Measurements from ENCODE around the gene PRRC2C. TPM values are rescaled to one million over a fixed set of nuclear protein-coding genes. Genes with fewer than 3 reads are reported as not detected.

PRRC2C gene
- total and polyA plus RNA-seq, 9 donors, result 43.1 to 82.0 (median 67.2) TPM

GRCh38 chr1:171494076-171494475, 8.7 kb downstream of the PRRC2C start:
- H3K4me1 ChIP-seq (ENCODE audit: control insufficient read depth, insufficient read depth, low read length), result no peaks in the 10 kb centered on the region
- no peak overlapping the region for H3K27ac ChIP-seq (ENCODE audit: low read length)
- no peak for DNase-seq
- no CpG with 5 or more reads among the region's 3 CpGs for WGBS (ENCODE audit: insufficient coverage)
- no peaks in the 10 kb centered on the region for H3K27me3 ChIP-seq (ENCODE audit: control insufficient read depth, insufficient read depth, low read length)
- H3K4me3 ChIP-seq (ENCODE audit: low read length), result no peak overlapping the region
- peaks cover 4% of the 10 kb centered on the region for H3K36me3 ChIP-seq (ENCODE audit: control insufficient read depth, insufficient read depth, low read length)
- H3K9me3 ChIP-seq (replicated peaks; ENCODE audit: control insufficient read depth, low read depth, low read length), result no peaks in the 10 kb centered on the region

GRCh38 chr1:171495444-171495843, 10.1 kb downstream of the PRRC2C start:
- peaks cover 4% of the 10 kb centered on the region for H3K36me3 ChIP-seq (ENCODE audit: control insufficient read depth, insufficient read depth, low read length)
- H3K27ac ChIP-seq (ENCODE audit: low read length), result no peak overlapping the region
- H3K4me3 ChIP-seq (ENCODE audit: low read length), result no peak overlapping the region
- no peaks in the 10 kb centered on the region for H3K27me3 ChIP-seq (ENCODE audit: control insufficient read depth, insufficient read depth, low read length)
- DNase-seq, result no peak
- H3K4me1 ChIP-seq (ENCODE audit: control insufficient read depth, insufficient read depth, low read length), result no peaks in the 10 kb centered on the region
- no peaks in the 10 kb centered on the region for H3K9me3 ChIP-seq (replicated peaks; ENCODE audit: control insufficient read depth, low read depth, low read length)

DNA sequence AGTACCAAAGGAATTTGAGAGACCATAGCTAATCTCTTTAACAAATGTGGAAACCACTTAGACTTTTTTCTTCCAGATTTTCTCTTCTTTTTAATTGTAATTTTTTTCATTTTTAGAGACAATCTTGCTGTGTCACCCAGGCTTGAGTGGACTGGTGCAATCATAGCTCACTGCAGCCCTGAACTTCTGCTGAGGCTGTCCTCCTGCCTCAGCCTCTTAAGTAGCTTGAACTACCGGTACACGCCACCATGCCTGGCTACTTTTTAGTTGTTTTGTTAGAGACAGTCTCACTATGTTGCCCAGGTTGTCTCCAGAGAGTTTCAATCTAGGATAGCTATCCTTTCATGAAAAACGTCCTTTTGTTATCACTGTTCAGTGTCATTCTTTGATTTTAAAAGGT, 15.0 kb downstream of the PRRC2C start:
- H3K4me3 ChIP-seq (ENCODE audit: low read length), result no peak overlapping the region
- H3K4me1 ChIP-seq (ENCODE audit: control insufficient read depth, insufficient read depth, low read length), result no peaks in the 10 kb centered on the region
- H3K27ac ChIP-seq (ENCODE audit: low read length), result no peak overlapping the region
- H3K36me3 ChIP-seq (ENCODE audit: control insufficient read depth, insufficient read depth, low read length), result no peaks in the 10 kb centered on the region
- no peaks in the 10 kb centered on the region for H3K27me3 ChIP-seq (ENCODE audit: control insufficient read depth, insufficient read depth, low read length)
- no peak for DNase-seq
- H3K9me3 ChIP-seq (replicated peaks; ENCODE audit: control insufficient read depth, low read depth, low read length), result no peaks in the 10 kb centered on the region
- WGBS (ENCODE audit: insufficient coverage), result 100% methylated on average over 2 of the region's 3 CpGs

DNA sequence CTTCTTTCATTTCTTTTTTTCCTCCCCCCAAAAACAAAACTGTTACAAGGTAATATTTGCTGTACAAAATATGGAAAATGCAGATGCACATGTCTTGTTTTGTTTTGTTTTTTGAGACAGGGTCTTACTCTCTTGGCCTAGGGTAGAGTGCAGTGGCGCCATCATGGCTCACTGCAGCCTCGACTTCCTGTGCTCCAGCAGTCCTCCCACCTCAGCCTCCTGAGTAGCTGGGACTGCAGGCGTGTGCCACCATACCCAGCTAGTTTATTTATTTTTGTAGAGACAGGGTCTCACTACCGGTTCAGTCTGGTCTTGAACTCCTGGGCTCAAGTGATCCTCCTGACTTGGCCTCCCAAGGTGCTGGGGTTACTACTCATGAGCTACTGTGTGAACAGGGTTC, 15.5 kb downstream of the PRRC2C start:
- H3K4me1 ChIP-seq (ENCODE audit: control insufficient read depth, insufficient read depth, low read length), result no peaks in the 10 kb centered on the region
- 100% methylated on average over 2 of the region's 4 CpGs for WGBS (ENCODE audit: insufficient coverage)
- no peaks in the 10 kb centered on the region for H3K36me3 ChIP-seq (ENCODE audit: control insufficient read depth, insufficient read depth, low read length)
- H3K9me3 ChIP-seq (replicated peaks; ENCODE audit: control insufficient read depth, low read depth, low read length), result no peaks in the 10 kb centered on the region
- DNase-seq, result no peak
- no peak overlapping the region for H3K4me3 ChIP-seq (ENCODE audit: low read length)
- H3K27me3 ChIP-seq (ENCODE audit: control insufficient read depth, insufficient read depth, low read length), result no peaks in the 10 kb centered on the region
- H3K27ac ChIP-seq (ENCODE audit: low read length), result no peak overlapping the region

GRCh38 chr1:171501305-171502024, 16.1 kb downstream of the PRRC2C start:
- H3K27me3 ChIP-seq (ENCODE audit: control insufficient read depth, insufficient read depth, low read length), result no peaks in the 10 kb centered on the region
- no peaks in the 10 kb centered on the region for H3K4me1 ChIP-seq (ENCODE audit: control insufficient read depth, insufficient read depth, low read length)
- H3K36me3 ChIP-seq (ENCODE audit: control insufficient read depth, insufficient read depth, low read length), result no peaks in the 10 kb centered on the region
- H3K9me3 ChIP-seq (replicated peaks; ENCODE audit: control insufficient read depth, low read depth, low read length), result no peaks in the 10 kb centered on the region
- H3K27ac ChIP-seq (ENCODE audit: low read length), result no peak overlapping the region
- no peak overlapping the region for H3K4me3 ChIP-seq (ENCODE audit: low read length)
- DNase-seq, result no peak

GRCh38 chr1:171506525-171507304, 21.4 kb downstream of the PRRC2C start:
- WGBS (ENCODE audit: insufficient coverage), result no CpG with 5 or more reads among the region's 1 CpG
- Histone ChIP-seq H3K36me3 (ENCODE audit: control insufficient read depth, insufficient read depth, low read length) (no peaks in the 10 kb centered on the region), H3K4me1 (ENCODE audit: control insufficient read depth, insufficient read depth, low read length) (no peaks in the 10 kb centered on the region), H3K27me3 (ENCODE audit: control insufficient read depth, insufficient read depth, low read length) (no peaks in the 10 kb centered on the region), H3K27ac (ENCODE audit: low read length) (no peak overlapping the region), H3K4me3 (ENCODE audit: low read length) (no peak overlapping the region), H3K9me3 (replicated peaks; ENCODE audit: control insufficient read depth, low read depth, low read length) (no peaks in the 10 kb centered on the region)
- no peak for DNase-seq

DNA sequence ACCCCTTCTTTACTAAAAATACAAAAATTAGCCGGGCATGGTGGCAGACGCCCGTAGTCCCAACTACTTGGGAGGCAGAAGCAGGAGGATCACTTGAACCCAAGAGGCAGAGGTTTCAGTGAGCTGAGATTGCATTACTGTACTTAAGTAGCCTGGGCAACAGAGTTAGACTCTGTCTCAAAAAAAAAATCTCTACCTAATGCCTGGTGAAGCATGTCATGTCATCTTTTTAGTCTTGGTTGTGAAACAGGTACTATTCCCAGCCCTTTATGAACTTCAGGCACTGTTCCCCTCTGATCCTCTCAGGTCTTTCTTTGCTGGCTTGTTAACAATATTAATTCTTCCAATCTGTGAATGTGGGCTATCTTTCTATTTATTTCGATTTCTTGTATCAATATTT, 22.1 kb downstream of the PRRC2C start:
- WGBS (ENCODE audit: insufficient coverage), result no CpG with 5 or more reads among the region's 4 CpGs
- Histone ChIP-seq H3K27ac (ENCODE audit: low read length) (no peak overlapping the region), H3K36me3 (ENCODE audit: control insufficient read depth, insufficient read depth, low read length) (no peaks in the 10 kb centered on the region), H3K9me3 (replicated peaks; ENCODE audit: control insufficient read depth, low read depth, low read length) (no peaks in the 10 kb centered on the region), H3K27me3 (ENCODE audit: control insufficient read depth, insufficient read depth, low read length) (no peaks in the 10 kb centered on the region), H3K4me1 (ENCODE audit: control insufficient read depth, insufficient read depth, low read length) (no peaks in the 10 kb centered on the region), H3K4me3 (ENCODE audit: low read length) (no peak overlapping the region)
- no peak for DNase-seq

- H3K9me3 ChIP-seq (replicated peaks; ENCODE audit: control insufficient read depth, low read depth, low read length), result no peaks in the 10 kb centered on the region
- H3K36me3 ChIP-seq (ENCODE audit: control insufficient read depth, insufficient read depth, low read length), result peaks cover 2% of the 10 kb centered on the region
- H3K4me3 ChIP-seq (ENCODE audit: low read length), result no peak overlapping the region
- no peaks in the 10 kb centered on the region for H3K4me1 ChIP-seq (ENCODE audit: control insufficient read depth, insufficient read depth, low read length)
- no peaks in the 10 kb centered on the region for H3K27me3 ChIP-seq (ENCODE audit: control insufficient read depth, insufficient read depth, low read length)
- H3K27ac ChIP-seq (ENCODE audit: low read length), result no peak overlapping the region
- no peak for DNase-seq
Measured at GRCh38 chr1:171509191-171509590, 23.9 kb downstream of the PRRC2C start.

- WGBS (ENCODE audit: insufficient coverage), result no CpG with 5 or more reads among the region's 1 CpG
- H3K4me1 ChIP-seq (ENCODE audit: control insufficient read depth, insufficient read depth, low read length), result no peaks in the 10 kb centered on the region
- H3K9me3 ChIP-seq (replicated peaks; ENCODE audit: control insufficient read depth, low read depth, low read length), result no peaks in the 10 kb centered on the region
- no peak for DNase-seq
- H3K36me3 ChIP-seq (ENCODE audit: control insufficient read depth, insufficient read depth, low read length), result peaks cover 23% of the 10 kb centered on the region
- no peaks in the 10 kb centered on the region for H3K27me3 ChIP-seq (ENCODE audit: control insufficient read depth, insufficient read depth, low read length)
- no peak overlapping the region for H3K27ac ChIP-seq (ENCODE audit: low read length)
- no peak overlapping the region for H3K4me3 ChIP-seq (ENCODE audit: low read length)
Measured at GRCh38 chr1:171513743-171514142, 28.4 kb downstream of the PRRC2C start.

GRCh38 chr1:171515299-171515698, 30.0 kb downstream of the PRRC2C start:
- H3K4me1 ChIP-seq (ENCODE audit: control insufficient read depth, insufficient read depth, low read length), result no peaks in the 10 kb centered on the region
- no CpG with 5 or more reads among the region's 1 CpG for WGBS (ENCODE audit: insufficient coverage)
- H3K36me3 ChIP-seq (ENCODE audit: control insufficient read depth, insufficient read depth, low read length), result peaks cover 26% of the 10 kb centered on the region

More at GRCh38 chr1:171515299-171515698, 30.0 kb downstream of the PRRC2C start:
- Histone ChIP-seq H3K27ac (ENCODE audit: low read length) (no peak overlapping the region), H3K4me3 (ENCODE audit: low read length) (no peak overlapping the region), H3K9me3 (replicated peaks; ENCODE audit: control insufficient read depth, low read depth, low read length) (no peaks in the 10 kb centered on the region), H3K27me3 (ENCODE audit: control insufficient read depth, insufficient read depth, low read length) (no peaks in the 10 kb centered on the region)
- DNase-seq, result no peak
